Measurements from ENCODE around the gene CLSTN2. TPM values are rescaled to one million over a fixed set of nuclear protein-coding genes. Genes with fewer than 3 reads are reported as not detected.

CLSTN2 gene
- total and polyA plus RNA-seq, 4 donors = 0.13 to 20.6 (median 9.1) TPM

- ATAC-seq (ENCODE audit: low FRiP score) (no peak), DNase-seq (no peak)
- WGBS, 2 donors = 98 to 100% methylated on average over 1 of the region's 1 CpG
- Histone ChIP-seq H3K27ac (ENCODE audit: low read depth in 1 of 2, low read length in 2 of 2) (no peak overlapping the region), H3K36me3 (ENCODE audit: control insufficient read depth in 1 of 2, insufficient read depth in 2 of 2, low read length in 1 of 2) (no peaks in the 10 kb centered on the region), H3K4me3 (ENCODE audit: low read length in 2 of 2) (no peak overlapping the region), H3K4me1 (ENCODE audit: control insufficient read depth in 1 of 2, insufficient read depth in 2 of 2, low read length in 2 of 2) (no peaks in the 10 kb centered on the region), H3K27me3 (ENCODE audit: control insufficient read depth in 1 of 2, insufficient read depth in 2 of 2, low read length in 1 of 2) (no peaks in the 10 kb centered on the region), H3K9me3 (ENCODE audit: control insufficient read depth, low read length) (no peaks in the 10 kb centered on the region)
- intact Hi-C loops (cut with DNase I) = no loop called here
Measured at GRCh38 chr3:139979991-139980390, 45.0 kb downstream of the CLSTN2 start.

GRCh38 chr3:139982404-139982803 lies 47.4 kb downstream of the CLSTN2 start:
- peaks cover 0 to 2% of the 10 kb centered on the region in 2 donors for H3K27me3 ChIP-seq (ENCODE audit: control insufficient read depth in 1 of 2, insufficient read depth in 2 of 2, low read length in 1 of 2)
- no peak overlapping the region for H3K4me3 ChIP-seq (ENCODE audit: low read length in 2 of 2)
- ATAC-seq (ENCODE audit: low FRiP score) (no peak), DNase-seq (no peak)
- no peaks in the 10 kb centered on the region for H3K4me1 ChIP-seq (ENCODE audit: control insufficient read depth in 1 of 2, insufficient read depth in 2 of 2, low read length in 2 of 2)
- H3K36me3 ChIP-seq (ENCODE audit: control insufficient read depth in 1 of 2, insufficient read depth in 2 of 2, low read length in 1 of 2) = no peaks in the 10 kb centered on the region
- WGBS, 2 donors = 63 to 85% methylated on average over 1 of the region's 1 CpG
- H3K27ac ChIP-seq (ENCODE audit: low read depth in 1 of 2, low read length in 2 of 2) = no peak overlapping the region
- H3K9me3 ChIP-seq (ENCODE audit: control insufficient read depth, low read length) = no peaks in the 10 kb centered on the region
- intact Hi-C loops (cut with DNase I) = no loop called here

GRCh38 chr3:139985576-139985975 lies 50.6 kb downstream of the CLSTN2 start:
- ATAC-seq (ENCODE audit: low FRiP score) = no peak

GRCh38 chr3:139987908-139988307 lies 52.9 kb downstream of the CLSTN2 start:
- intact Hi-C loops (cut with DNase I) = no loop called here
- 96% methylated on average over 3 of the region's 3 CpGs for WGBS, 2 donors
- ATAC-seq (ENCODE audit: low FRiP score) = no peak

More at GRCh38 chr3:139985576-139985975, 50.6 kb downstream of the CLSTN2 start:
- intact Hi-C loops (cut with DNase I) = no loop called here
- no peaks in the 10 kb centered on the region for H3K36me3 ChIP-seq (ENCODE audit: control insufficient read depth in 1 of 2, insufficient read depth in 2 of 2, low read length in 1 of 2)
- H3K4me3 ChIP-seq (ENCODE audit: low read length in 2 of 2) = no peak overlapping the region
- 64 to 80% methylated on average over 3 of the region's 3 CpGs for WGBS, 2 donors
- H3K9me3 ChIP-seq (ENCODE audit: control insufficient read depth, low read length) = no peaks in the 10 kb centered on the region
- no peak for DNase-seq
- no peak overlapping the region for H3K27ac ChIP-seq (ENCODE audit: low read depth in 1 of 2, low read length in 2 of 2)
- H3K27me3 ChIP-seq (ENCODE audit: control insufficient read depth in 1 of 2, insufficient read depth in 2 of 2, low read length in 1 of 2) = peaks cover 0 to 2% of the 10 kb centered on the region in 2 donors
- H3K4me1 ChIP-seq (ENCODE audit: control insufficient read depth in 1 of 2, insufficient read depth in 2 of 2, low read length in 2 of 2) = no peaks in the 10 kb centered on the region

GRCh38 chr3:139988472-139989156 lies 53.6 kb downstream of the CLSTN2 start:
- Histone ChIP-seq H3K4me3 (ENCODE audit: low read length in 2 of 2) (no peak overlapping the region), H3K4me1 (ENCODE audit: control insufficient read depth in 1 of 2, insufficient read depth in 2 of 2, low read length in 2 of 2) (no peaks in the 10 kb centered on the region), H3K9me3 (ENCODE audit: control insufficient read depth, low read length) (no peaks in the 10 kb centered on the region), H3K36me3 (ENCODE audit: control insufficient read depth in 1 of 2, insufficient read depth in 2 of 2, low read length in 1 of 2) (no peaks in the 10 kb centered on the region), H3K27me3 (ENCODE audit: control insufficient read depth in 1 of 2, insufficient read depth in 2 of 2, low read length in 1 of 2) (peaks cover 0 to 2% of the 10 kb centered on the region in 2 donors), H3K27ac (ENCODE audit: low read depth in 1 of 2, low read length in 2 of 2) (no peak overlapping the region)
- WGBS, 2 donors = 87 to 95% methylated on average over 3 of the region's 3 CpGs
- intact Hi-C loops (cut with DNase I) = no loop called here
- DNase-seq (no peak), ATAC-seq (ENCODE audit: low FRiP score) (no peak)

More at GRCh38 chr3:139987908-139988307, 52.9 kb downstream of the CLSTN2 start:
- DNase-seq = no peak
- Histone ChIP-seq H3K4me3 (ENCODE audit: low read length in 2 of 2) (no peak overlapping the region), H3K27ac (ENCODE audit: low read depth in 1 of 2, low read length in 2 of 2) (no peak overlapping the region), H3K4me1 (ENCODE audit: control insufficient read depth in 1 of 2, insufficient read depth in 2 of 2, low read length in 2 of 2) (no peaks in the 10 kb centered on the region), H3K27me3 (ENCODE audit: control insufficient read depth in 1 of 2, insufficient read depth in 2 of 2, low read length in 1 of 2) (peaks cover 0 to 2% of the 10 kb centered on the region in 2 donors), H3K36me3 (ENCODE audit: control insufficient read depth in 1 of 2, insufficient read depth in 2 of 2, low read length in 1 of 2) (no peaks in the 10 kb centered on the region), H3K9me3 (ENCODE audit: control insufficient read depth, low read length) (no peaks in the 10 kb centered on the region)

- ATAC-seq (ENCODE audit: low FRiP score) (no peak), DNase-seq (no peak)
- 56 to 59% methylated on average over 3 of the region's 3 CpGs for WGBS, 2 donors
Measured at GRCh38 chr3:139994891-139995290, 59.9 kb downstream of the CLSTN2 start.

GRCh38 chr3:140004271-140004670 lies 69.3 kb downstream of the CLSTN2 start:
- no peaks in the 10 kb centered on the region for H3K4me1 ChIP-seq (ENCODE audit: control insufficient read depth in 1 of 2, insufficient read depth in 2 of 2, low read length in 2 of 2)
- ATAC-seq (ENCODE audit: low FRiP score) = no peak
- intact Hi-C loops (cut with DNase I) = no loop called here

More at GRCh38 chr3:139994891-139995290, 59.9 kb downstream of the CLSTN2 start:
- intact Hi-C loops (cut with DNase I) = no loop called here
- H3K27ac ChIP-seq (ENCODE audit: low read depth in 1 of 2, low read length in 2 of 2) = no peak overlapping the region
- H3K27me3 ChIP-seq (ENCODE audit: control insufficient read depth in 1 of 2, insufficient read depth in 2 of 2, low read length in 1 of 2) = no peaks in the 10 kb centered on the region
- no peaks in the 10 kb centered on the region for H3K9me3 ChIP-seq (ENCODE audit: control insufficient read depth, low read length)
- no peak overlapping the region for H3K4me3 ChIP-seq (ENCODE audit: low read length in 2 of 2)
- H3K4me1 ChIP-seq (ENCODE audit: control insufficient read depth in 1 of 2, insufficient read depth in 2 of 2, low read length in 2 of 2) = no peaks in the 10 kb centered on the region
- no peaks in the 10 kb centered on the region for H3K36me3 ChIP-seq (ENCODE audit: control insufficient read depth in 1 of 2, insufficient read depth in 2 of 2, low read length in 1 of 2)

GRCh38 chr3:140006331-140006730 lies 71.3 kb downstream of the CLSTN2 start:
- no peak for ATAC-seq (ENCODE audit: low FRiP score)
- no peak overlapping the region for H3K4me3 ChIP-seq (ENCODE audit: low read length in 2 of 2)
- 6 to 9% methylated on average over 2 of the region's 2 CpGs for WGBS, 2 donors
- no peaks in the 10 kb centered on the region for H3K4me1 ChIP-seq (ENCODE audit: control insufficient read depth in 1 of 2, insufficient read depth in 2 of 2, low read length in 2 of 2)
- peaks cover 2% of the 10 kb centered on the region for H3K9me3 ChIP-seq (ENCODE audit: control insufficient read depth, low read length)
- no peaks in the 10 kb centered on the region for H3K27me3 ChIP-seq (ENCODE audit: control insufficient read depth in 1 of 2, insufficient read depth in 2 of 2, low read length in 1 of 2)
- DNase-seq = no peak
- no peak overlapping the region for H3K27ac ChIP-seq (ENCODE audit: low read depth in 1 of 2, low read length in 2 of 2)
- no peaks in the 10 kb centered on the region for H3K36me3 ChIP-seq (ENCODE audit: control insufficient read depth in 1 of 2, insufficient read depth in 2 of 2, low read length in 1 of 2)
- intact Hi-C loops (cut with DNase I) = no loop called here

More at GRCh38 chr3:140004271-140004670, 69.3 kb downstream of the CLSTN2 start:
- H3K4me3 ChIP-seq (ENCODE audit: low read length in 2 of 2) = no peak overlapping the region
- H3K9me3 ChIP-seq (ENCODE audit: control insufficient read depth, low read length) = peaks cover 2% of the 10 kb centered on the region
- no peak overlapping the region for H3K27ac ChIP-seq (ENCODE audit: low read depth in 1 of 2, low read length in 2 of 2)
- H3K27me3 ChIP-seq (ENCODE audit: control insufficient read depth in 1 of 2, insufficient read depth in 2 of 2, low read length in 1 of 2) = no peaks in the 10 kb centered on the region
- H3K36me3 ChIP-seq (ENCODE audit: control insufficient read depth in 1 of 2, insufficient read depth in 2 of 2, low read length in 1 of 2) = no peaks in the 10 kb centered on the region
- DNase-seq = no peak

GRCh38 chr3:140007081-140007480 lies 72.1 kb downstream of the CLSTN2 start:
- intact Hi-C loops (cut with DNase I) = no loop called here
- WGBS, 2 donors = 91 to 93% methylated on average over 4 of the region's 4 CpGs
- no peak for DNase-seq

More at GRCh38 chr3:140007081-140007480, 72.1 kb downstream of the CLSTN2 start:
- Histone ChIP-seq H3K27me3 (ENCODE audit: control insufficient read depth in 1 of 2, insufficient read depth in 2 of 2, low read length in 1 of 2) (no peaks in the 10 kb centered on the region), H3K4me3 (ENCODE audit: low read length in 2 of 2) (no peak overlapping the region), H3K27ac (ENCODE audit: low read depth in 1 of 2, low read length in 2 of 2) (no peak overlapping the region), H3K4me1 (ENCODE audit: control insufficient read depth in 1 of 2, insufficient read depth in 2 of 2, low read length in 2 of 2) (no peaks in the 10 kb centered on the region), H3K36me3 (ENCODE audit: control insufficient read depth in 1 of 2, insufficient read depth in 2 of 2, low read length in 1 of 2) (no peaks in the 10 kb centered on the region), H3K9me3 (ENCODE audit: control insufficient read depth, low read length) (peaks cover 2% of the 10 kb centered on the region)
- ATAC-seq (ENCODE audit: low FRiP score) = no peak
